GM19463 (cell line): ENCODE data around the gene PHACTR4.
"Not testable (repeated sequence)": the region's sequence is repeated elsewhere in the genome, so short reads cannot be mapped to it uniquely, and the experiment has no call there.

Source experiments
- ATAC-seq: cut with Tn5 transposase; IDR thresholded peaks from one replicate; pipeline ENCODE4 v1.9.1; 2021; ENCODE audit warnings: mild to moderate bottlenecking, moderate library complexity; ENCODE audit not compliant: unreplicated experiment

PHACTR4 gene

DNA sequence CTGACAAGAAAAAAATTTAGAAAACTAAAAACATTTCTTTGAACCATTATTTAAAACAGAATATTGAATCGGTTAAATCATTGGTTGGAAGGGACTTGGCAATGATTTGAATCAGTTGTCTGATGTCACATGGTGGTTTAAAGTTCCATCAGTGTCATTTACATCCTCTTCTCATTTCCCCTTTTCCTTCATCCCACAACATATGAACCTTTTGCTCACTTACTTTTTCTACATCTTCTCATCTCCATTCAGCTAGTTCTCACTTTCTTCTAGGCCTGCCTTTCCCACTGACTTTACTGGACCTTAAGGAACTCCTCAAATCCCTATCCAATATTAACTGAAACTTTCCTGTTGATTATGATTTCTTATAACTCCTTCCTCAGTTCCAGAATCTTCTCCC lies 58.5 kb downstream of the PHACTR4 start:
- no peak for ATAC-seq

GRCh38 chr1:28428990-28429520 lies 59.5 kb downstream of the PHACTR4 start:
- no peak for ATAC-seq

DNA sequence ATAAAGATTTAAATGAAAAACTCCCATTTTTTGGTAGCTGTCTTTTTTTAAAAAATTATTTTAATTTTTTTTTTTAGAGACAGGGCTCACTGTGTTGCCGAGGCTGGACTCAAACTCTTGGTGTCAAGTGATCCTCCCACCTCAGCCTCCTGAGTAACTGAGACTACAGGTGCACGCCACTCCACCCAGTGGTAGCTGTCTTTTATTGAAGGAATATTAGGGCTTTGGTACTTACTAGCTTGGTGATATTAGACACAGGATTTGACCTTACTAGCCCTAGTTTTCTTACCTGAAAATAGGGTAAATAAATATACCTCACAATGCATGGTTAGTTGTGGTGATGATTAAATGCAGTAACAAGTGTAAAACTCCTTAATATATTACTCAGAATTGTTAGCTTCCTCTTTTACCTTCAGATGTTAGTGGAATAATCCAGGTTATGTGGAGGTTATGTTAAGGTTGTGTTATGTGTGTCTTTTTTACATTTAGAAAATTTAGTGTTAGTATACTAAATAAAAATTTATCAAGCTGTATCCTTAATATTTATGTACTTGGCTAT lies 66.8 kb downstream of the PHACTR4 start:
- ATAC-seq: no peak

GRCh38 chr1:28437264-28437923 lies 67.9 kb downstream of the PHACTR4 start:
- no peak for ATAC-seq

DNA sequence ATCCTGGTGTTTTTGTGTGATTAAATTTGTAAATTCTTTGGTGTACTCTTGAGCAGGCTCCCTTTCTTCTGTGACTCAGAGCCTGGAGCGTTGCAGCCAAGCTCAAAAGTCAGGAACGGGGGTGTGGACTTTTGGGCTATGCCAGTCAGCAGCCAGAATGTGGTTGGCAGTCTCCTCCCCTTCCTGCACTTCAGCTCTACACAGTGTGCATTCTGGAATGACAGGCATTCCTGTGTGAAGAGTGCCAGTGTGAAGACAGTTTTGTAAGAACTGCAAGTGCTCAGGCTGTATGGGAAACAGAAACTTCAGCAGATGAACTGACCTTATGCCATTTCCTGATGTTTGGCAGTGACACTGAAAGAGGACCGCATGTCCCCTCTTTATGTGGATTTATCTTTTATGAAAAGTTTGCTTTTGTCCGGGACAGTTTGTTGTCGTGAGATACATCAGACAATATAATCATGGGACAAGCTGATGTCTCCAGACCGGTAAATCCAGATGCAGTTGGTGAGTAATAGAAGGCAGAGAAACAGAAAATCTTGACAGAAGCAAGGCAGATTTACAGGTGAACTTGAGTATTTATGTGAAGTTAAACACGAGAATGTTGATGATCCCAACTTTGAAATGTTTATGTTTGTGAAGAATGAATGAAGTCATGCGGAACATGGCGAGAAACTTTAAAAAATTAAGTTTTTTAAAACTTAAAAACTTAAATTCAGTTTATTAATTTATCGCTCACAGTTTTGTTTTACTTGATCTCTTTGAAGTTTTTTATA lies 68.6 kb downstream of the PHACTR4 start:
- ATAC-seq: no peak

DNA sequence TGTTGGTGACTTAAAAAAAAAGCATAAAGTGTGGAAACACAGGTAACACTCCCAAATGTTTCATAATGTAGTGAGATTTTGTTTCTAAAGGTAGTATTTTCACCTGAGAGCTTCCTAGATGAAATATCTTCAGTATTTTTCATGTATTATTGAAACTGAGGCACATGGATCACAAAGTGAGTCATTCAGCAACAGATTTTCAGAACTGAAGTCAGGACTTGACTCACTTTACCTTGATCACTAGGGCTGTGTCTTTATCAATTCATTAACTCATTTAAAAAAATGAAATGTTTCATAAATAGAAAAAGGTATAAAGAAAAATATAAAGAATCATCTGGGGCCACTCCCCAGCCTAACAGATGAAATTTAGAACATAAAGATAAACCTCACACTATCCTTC lies 69.8 kb downstream of the PHACTR4 start:
- ATAC-seq: no peak

- no peak for ATAC-seq
Measured at GRCh38 chr1:28441674-28442073, 72.1 kb downstream of the PHACTR4 start.

GRCh38 chr1:28443550-28443949 lies 74.0 kb downstream of the PHACTR4 start:
- no peak for ATAC-seq

- no peak for ATAC-seq
Measured at GRCh38 chr1:28447679-28448078, 78.1 kb downstream of the PHACTR4 start.

GRCh38 chr1:28448094-28448611 lies 78.6 kb downstream of the PHACTR4 start:
- ATAC-seq: not testable (repeated sequence)

GRCh38 chr1:28449904-28450303 lies 80.4 kb downstream of the PHACTR4 start:
- ATAC-seq: no peak

- ATAC-seq: no peak
Measured at GRCh38 chr1:28450561-28450960, 81.0 kb downstream of the PHACTR4 start.

DNA sequence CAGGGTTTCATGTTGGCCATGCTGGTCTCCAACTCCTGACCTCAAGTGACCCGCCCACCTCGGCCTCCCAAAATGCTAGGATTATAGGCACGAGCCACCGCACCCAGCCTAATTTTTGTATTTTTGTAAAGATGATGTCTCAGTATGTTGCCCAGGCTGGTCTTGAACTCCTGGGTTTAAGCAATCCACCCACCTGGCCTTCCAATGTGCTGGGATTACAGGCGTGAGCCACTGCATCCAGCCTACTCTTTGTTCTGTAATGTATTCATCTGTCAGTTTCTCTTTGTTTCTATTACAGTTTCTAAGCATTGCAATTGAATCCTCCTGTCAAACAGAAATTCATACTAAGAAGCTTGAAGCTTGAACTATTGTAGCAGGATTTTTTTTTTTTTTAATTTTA lies 81.5 kb downstream of the PHACTR4 start:
- no peak for ATAC-seq

DNA sequence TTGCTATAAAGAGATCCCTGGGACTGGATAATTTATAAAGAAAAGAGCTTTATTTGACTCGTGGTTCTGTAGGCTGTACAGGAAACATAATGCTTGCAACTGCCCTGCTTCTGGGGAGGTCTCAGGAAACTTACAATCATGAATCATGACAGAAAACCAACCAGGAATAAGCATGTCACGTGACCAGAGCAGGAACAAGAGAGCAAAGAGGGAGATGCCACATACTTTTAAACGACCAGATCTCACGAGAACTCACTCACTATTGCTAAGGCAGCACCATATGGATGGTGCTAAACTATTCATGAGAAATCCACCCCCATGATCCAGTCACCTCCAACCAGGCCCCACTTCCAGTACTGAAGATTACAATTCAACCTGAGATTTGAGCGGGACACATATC lies 86.5 kb downstream of the PHACTR4 start:
- ATAC-seq: no peak

DNA sequence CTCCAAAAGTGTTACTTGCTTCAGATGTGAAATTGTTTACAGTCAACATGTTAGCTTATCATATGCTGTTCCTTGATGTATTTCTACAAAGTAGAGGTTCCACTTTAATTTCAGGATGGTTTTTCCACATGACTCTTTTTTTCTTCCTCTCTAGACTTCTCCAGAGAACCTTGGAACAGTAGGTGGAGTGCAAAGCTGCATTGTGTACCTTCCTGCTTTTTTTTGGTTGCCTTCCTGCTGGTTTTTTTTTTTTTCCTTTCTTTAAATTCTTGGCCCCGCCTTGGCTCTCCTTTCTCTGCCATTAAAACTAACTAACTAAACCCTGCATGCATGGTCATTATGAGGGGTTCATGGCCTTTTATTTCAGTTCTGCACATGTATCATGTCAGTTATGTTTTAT lies 88.1 kb downstream of the PHACTR4 start:
- no peak for ATAC-seq

GRCh38 chr1:28458237-28459228 lies 89.0 kb downstream of the PHACTR4 start:
- no peak for ATAC-seq

GRCh38 chr1:28466226-28466778 lies 96.8 kb downstream of the PHACTR4 start:
- ATAC-seq: no peak

GRCh38 chr1:28470146-28470545 lies 100.6 kb downstream of the PHACTR4 start:
- ATAC-seq: no peak

- not testable (repeated sequence) for ATAC-seq
Measured at GRCh38 chr1:28479497-28479896, 110.0 kb downstream of the PHACTR4 start.

GRCh38 chr1:28480308-28480707 lies 110.8 kb downstream of the PHACTR4 start:
- no peak for ATAC-seq
